H1 (cell line): ENCODE results near the gene CCDC38. TPM values are rescaled to one million over a fixed set of nuclear protein-coding genes. Genes with fewer than 3 reads are reported as not detected.

Experiments used
- CTCF ChIA-PET: fragments of 300-600 bp; sonication (Branson Sonifier 250); formaldehyde crosslinking; loops from one replicate; lab custom pipeline; 2021; ENCODE audit not compliant: partially characterized antibody; lab: Charles Lee
- POLR2A ChIA-PET: fragments of 300-600 bp; sonication (Branson Sonifier 250); formaldehyde crosslinking; loops from one replicate; lab custom pipeline; 2021; ENCODE audit warnings: inconsistent platforms; ENCODE audit not compliant: partially characterized antibody; lab: Charles Lee
- DNase-seq, 2 experiments: peaks; one replicate each; pipeline versions ENCODE4 v3.0.0 to v3.0.0-alpha.2; 2010 to 2022; ENCODE audit warnings: low spot score in 2 of 2, low read depth in 1 of 2, mixed read lengths in 1 of 2
- FAIRE-seq: peaks from 2 replicates; lab custom pipeline; 2011; peaks lifted over from hg19 to GRCh38; lab: Jason Lieb, UNC
- H2AFZ ChIP-seq: 2 replicates; pipeline ENCODE4 v1.8.1; 2012; ENCODE audit warnings: low read length, inconsistent platforms
- H2AK5ac ChIP-seq: 2 replicates; pipeline ENCODE4 v1.6.1; 2013; ENCODE audit warnings: low read depth, low read length
- H2BK120ac ChIP-seq: replicated peaks from 2 replicates; pipeline ENCODE3; 2013; ENCODE audit warnings: low read depth, low read length, inconsistent platforms
- H2BK12ac ChIP-seq: 2 replicates; pipeline ENCODE4 v1.6.1; 2013; ENCODE audit warnings: low read depth, low read length
- H2BK15ac ChIP-seq: 2 replicates; pipeline ENCODE4 v1.6.1; 2013; ENCODE audit warnings: low read length
- H2BK20ac ChIP-seq: 2 replicates; pipeline ENCODE4 v1.6.1; 2013; ENCODE audit warnings: low read length
- H2BK5ac ChIP-seq: 2 replicates; pipeline ENCODE4 v1.6.1; 2013; ENCODE audit warnings: low read depth, low read length
- H3K14ac ChIP-seq: 2 replicates; pipeline ENCODE4 v1.6.1; 2013; ENCODE audit warnings: inconsistent platforms; ENCODE audit not compliant: insufficient read length
- H3K18ac ChIP-seq: 2 replicates; pipeline ENCODE4 v1.6.1; 2013; ENCODE audit warnings: low read length; ENCODE audit errors: extremely low read depth
- H3K23ac ChIP-seq: 2 replicates; pipeline ENCODE4 v1.6.1; 2013; ENCODE audit warnings: inconsistent platforms; ENCODE audit not compliant: insufficient read length
- H3K23me2 ChIP-seq: 2 replicates; pipeline ENCODE4 v1.6.1; 2013; ENCODE audit warnings: low read depth, low read length
- H3K27ac ChIP-seq: 2 replicates; pipeline ENCODE4 v1.6.1; 2011; ENCODE audit warnings: low read depth, low read length, inconsistent platforms
- H3K27me3 ChIP-seq, 4 experiments: replicated peaks in 1 of 4; 1 replicate in 1 of 4; 2 replicates in 3 of 4; pipeline versions ENCODE4 v1.6.1 to v1.8.1; 2011 to 2013; ENCODE audit warnings: low read length in 3 of 4, mild to moderate bottlenecking in 3 of 4, inconsistent platforms in 2 of 4, mixed read lengths in 2 of 4, moderate library complexity in 1 of 4; ENCODE audit not compliant: control insufficient read depth in 3 of 4, insufficient read depth in 3 of 4; ENCODE audit errors: extremely low read depth in 1 of 4
- H3K36me3 ChIP-seq, 4 experiments: 2 replicates each; pipeline versions ENCODE4 v1.6.1 to v1.8.1; 2011 to 2013; ENCODE audit warnings: mild to moderate bottlenecking in 4 of 4, low read length in 3 of 4, moderate library complexity in 2 of 4, control low read depth in 1 of 4, inconsistent platforms in 1 of 4; ENCODE audit not compliant: insufficient read depth in 4 of 4, control insufficient read depth in 2 of 4
- H3K4ac ChIP-seq: replicated peaks from 2 replicates; pipeline ENCODE3; 2013; ENCODE audit warnings: low read length, low read depth, mixed read lengths, inconsistent platforms; ENCODE audit not compliant: insufficient read length
- H3K4me1 ChIP-seq, 4 experiments: replicated peaks in 1 of 4; 1 replicate in 1 of 4; 2 replicates in 3 of 4; pipeline versions ENCODE4 v1.6.1 to v1.8.1; 2011 to 2013; ENCODE audit warnings: low read length in 3 of 4, inconsistent platforms in 2 of 4, mixed read lengths in 1 of 4; ENCODE audit not compliant: insufficient read depth in 4 of 4, control insufficient read depth in 3 of 4
- H3K4me2 ChIP-seq, 2 experiments: 2 replicates each; pipeline versions ENCODE4 v1.6.1 to v1.8.1; 2011 to 2013; ENCODE audit warnings: low read depth in 2 of 2, low read length in 2 of 2, control low read depth in 1 of 2, inconsistent platforms in 1 of 2, mild to moderate bottlenecking in 1 of 2; ENCODE audit not compliant: insufficient read depth in 1 of 2
- H3K4me3 ChIP-seq, 4 experiments: fragments of 200-600, 300-600 bp in 1 of 4; sonication (generic), shearing (Covaris generic), sonication (Bioruptor Twin) in 1 of 4; 2 replicates each; pipeline versions ENCODE4 v1.5.1 to v1.8.1; 2011 to 2016; ENCODE audit warnings: low read length in 4 of 4, low read depth in 3 of 4, control low read depth in 2 of 4, inconsistent platforms in 2 of 4, mild to moderate bottlenecking in 2 of 4, mixed read lengths in 1 of 4, moderate library complexity in 1 of 4; ENCODE audit not compliant: insufficient read depth in 2 of 4; ENCODE audit errors: extremely low read depth in 1 of 4
- H3K56ac ChIP-seq: replicated peaks from 2 replicates; pipeline ENCODE3; 2013; ENCODE audit warnings: low read depth, mild to moderate bottlenecking, mixed read lengths, low read length, inconsistent platforms; ENCODE audit not compliant: insufficient read length
- H3K79me1 ChIP-seq: 2 replicates; pipeline ENCODE4 v1.6.1; 2013; ENCODE audit warnings: low read depth, low read length, control low read depth
- H3K79me2 ChIP-seq, 2 experiments: 2 replicates each; pipeline versions ENCODE4 v1.6.1 to v1.8.1; 2012 to 2013; ENCODE audit warnings: low read length in 2 of 2, mild to moderate bottlenecking in 2 of 2, inconsistent platforms in 1 of 2; ENCODE audit not compliant: insufficient read depth in 2 of 2, control insufficient read depth in 1 of 2
- H3K9ac ChIP-seq, 4 experiments: replicated peaks in 1 of 4; 1 replicate in 1 of 4; 2 replicates in 3 of 4; pipeline versions ENCODE4 v1.6.1 to v1.8.1; 2011 to 2013; ENCODE audit warnings: low read depth in 3 of 4, low read length in 3 of 4, control low read depth in 2 of 4, mild to moderate bottlenecking in 2 of 4, moderate library complexity in 2 of 4, inconsistent platforms in 1 of 4; ENCODE audit errors: extremely low read depth in 1 of 4
- H3K9me3 ChIP-seq, 2 experiments: 2 replicates each; pipeline versions ENCODE4 v1.6.1 to v1.8.1; 2012 to 2013; ENCODE audit warnings: mild to moderate bottlenecking in 2 of 2, moderate library complexity in 2 of 2, control low read depth in 1 of 2, inconsistent platforms in 1 of 2, low read depth in 1 of 2, low read length in 1 of 2, mixed read lengths in 1 of 2; ENCODE audit not compliant: insufficient read depth in 2 of 2
- H4K20me1 ChIP-seq, 2 experiments: replicated peaks in 1 of 2; 2 replicates each; pipeline versions ENCODE3 to v1.8.1; 2011 to 2013; ENCODE audit warnings: inconsistent platforms in 2 of 2, low read length in 2 of 2, mild to moderate bottlenecking in 1 of 2; ENCODE audit not compliant: insufficient read depth in 2 of 2, control insufficient read depth in 1 of 2
- H4K5ac ChIP-seq: 2 replicates; pipeline ENCODE4 v1.6.1; 2013; ENCODE audit warnings: low read length, low read depth, mixed read lengths, inconsistent platforms; ENCODE audit not compliant: insufficient read length
- H4K8ac ChIP-seq: 2 replicates; pipeline ENCODE4 v1.8.0; 2013; ENCODE audit warnings: mild to moderate bottlenecking, moderate library complexity, low read length, inconsistent platforms; ENCODE audit not compliant: insufficient read depth; ENCODE audit errors: extremely low read depth
- H4K91ac ChIP-seq: replicated peaks from 2 replicates; pipeline ENCODE3; 2013; ENCODE audit warnings: low read length, mixed read lengths, inconsistent platforms; ENCODE audit not compliant: insufficient read length
- FOSL1 ChIP-seq: IDR thresholded peaks from 2 replicates; pipeline ENCODE4 v1.6.1; 2011; ENCODE audit warnings: mild to moderate bottlenecking, low read depth, low read length, moderate library complexity; ENCODE audit not compliant: insufficient read depth
- HDAC2 ChIP-seq, 2 experiments: fragments of 300-600 bp in 1 of 2; sonication (generic) in 1 of 2; IDR thresholded peaks; 2 replicates each; pipeline ENCODE4 v1.6.1; 2011 to 2012; ENCODE audit warnings: low read depth in 2 of 2, low read length in 2 of 2, mild to moderate bottlenecking in 2 of 2, moderate library complexity in 2 of 2, borderline replicate concordance in 1 of 2, inconsistent platforms in 1 of 2
- HDAC6 ChIP-seq: IDR thresholded peaks from one replicate; pipeline ENCODE4 v1.7.1; 2012; ENCODE audit warnings: low read depth, mild to moderate bottlenecking, inconsistent platforms, low read length, moderate library complexity
- KDM4A ChIP-seq: IDR thresholded peaks from one replicate; pipeline ENCODE4 v1.7.1; 2012; ENCODE audit warnings: low read depth, mild to moderate bottlenecking, moderate library complexity, low read length, inconsistent platforms; ENCODE audit not compliant: severe bottlenecking
- POU5F1 ChIP-seq: IDR thresholded peaks from 2 replicates; pipeline ENCODE4 v1.6.1; 2011; ENCODE audit warnings: low read depth, mild to moderate bottlenecking, low read length, moderate library complexity
- RXRA ChIP-seq: IDR thresholded peaks from 2 replicates; pipeline ENCODE4 v1.6.1; 2011; ENCODE audit warnings: low read depth, mild to moderate bottlenecking, low read length, moderate library complexity; ENCODE audit not compliant: insufficient read depth
- SIX5 ChIP-seq: IDR thresholded peaks from 2 replicates; pipeline ENCODE4 v1.6.1; 2011; ENCODE audit warnings: mild to moderate bottlenecking, low read depth, low read length
- SP2 ChIP-seq: IDR thresholded peaks from 2 replicates; pipeline ENCODE4 v1.6.1; 2012; ENCODE audit warnings: mild to moderate bottlenecking, low read length, inconsistent platforms
- YY1 ChIP-seq: IDR thresholded peaks from 2 replicates; pipeline ENCODE4 v1.6.1; 2011; ENCODE audit warnings: low read depth, mild to moderate bottlenecking, low read length
- ZNF274 ChIP-seq: IDR thresholded peaks from 2 replicates; pipeline ENCODE4 v1.7.0; 2012; ENCODE audit warnings: low read length, borderline replicate concordance; ENCODE audit errors: extremely low read depth
- WGBS, 2 experiments: shearing (Covaris generic) in 1 of 2; methylation state at CpG; one replicate each; pipeline versions ENCODE4 v1.1.6 to v1.1.7; 2013 to 2015; ENCODE audit warnings: low lambda C conversion rate in 2 of 2, mixed read lengths in 2 of 2, inconsistent platforms in 1 of 2, low coverage in 1 of 2, missing lambda C conversion rate in 1 of 2; ENCODE audit not compliant: insufficient replicate concordance in 2 of 2, insufficient coverage in 1 of 2, insufficient read length in 1 of 2; ENCODE audit errors: extremely low coverage in 1 of 2, missing lambda C conversion rate in 1 of 2; 5-methylcytosine and 5-hydroxymethylcytosine counted together
- polyA plus RNA-seq, 7 experiments: library from polyadenylated mRNA; depleted of rRNA in 3 of 7; stranded (reverse) in 5 of 7; unstranded in 2 of 7; fragments of >200 nt in 5 of 7; fragments of 200-250 nt in 2 of 7; gene quantifications; 1 replicate in 5 of 7; 2 replicates in 1 of 7; 4 replicates in 1 of 7; pipeline versions ENCODE4 v1.2.1 to v1.2.3, GENCODE V29; 2011 to 2013; ENCODE audit warnings: missing spikeins in 2 of 7, mixed read lengths in 2 of 7
- total RNA-seq: library from RNA; stranded (reverse); fragmentation: NEBNext Ultra II Directional; extraction: Animal tissue kit (Norgen Biotek cat#: 25700); gene quantifications from 2 replicates; pipeline ENCODE4 v1.2.1, GENCODE V29; 2021
- TF ChIP-seq, protein P1 (sequence below): IDR thresholded peaks from 2 replicates; pipeline ENCODE4 v1.6.1; 2011; ENCODE audit warnings: low read depth, mild to moderate bottlenecking, low read length; ENCODE audit not compliant: insufficient read depth

Gene CCDC38
- total and polyA plus RNA-seq, 2 of the 8 experiments (the other 6 are each of a cell fraction or from before 2014, with no cell fraction given): not detected

DNA sequence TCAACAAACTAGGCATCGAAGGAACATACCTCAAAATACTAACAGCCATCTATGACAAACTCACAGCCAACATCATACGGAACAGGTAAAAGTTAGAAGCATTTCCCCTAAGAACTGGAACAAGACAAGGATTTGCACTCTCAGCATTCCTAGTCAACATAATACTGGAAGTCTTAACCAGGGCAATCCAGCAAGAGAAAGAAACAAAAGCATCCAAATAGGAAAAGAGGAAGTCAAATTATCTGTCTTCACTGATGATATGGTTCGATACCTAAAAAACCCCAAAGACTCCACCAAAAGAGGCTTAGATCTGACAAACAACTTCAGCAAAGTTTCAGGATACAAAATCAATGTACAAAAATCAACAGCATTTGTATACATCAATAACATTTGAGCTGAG is 32.5 kb downstream of the CCDC38 start:
- H3K27me3 ChIP-seq: no peaks in the 10 kb centered on the region
- no peak overlapping the region for H2BK12ac ChIP-seq
- H4K91ac ChIP-seq: no peak overlapping the region
- H3K79me2 ChIP-seq: no peaks in the 10 kb centered on the region
- no peak overlapping the region for H2AFZ ChIP-seq
- H4K20me1 ChIP-seq: no peaks in the 10 kb centered on the region
- H3K27ac ChIP-seq: no peak overlapping the region
- H2BK5ac ChIP-seq: no peak overlapping the region
- no peaks in the 10 kb centered on the region for H3K79me1 ChIP-seq
- no peaks in the 10 kb centered on the region for H3K36me3 ChIP-seq
- H2BK20ac ChIP-seq: no peak overlapping the region
- CTCF ChIA-PET: interaction anchor here (4.3 kb wide), 1 partner anchor 89 kb away, joined by 23 read pairs; no protein-coding TSS in a partner anchor
- WGBS, 2 experiments: 97% methylated on average over 3 of the region's 3 CpGs; no CpG with 5 or more reads in 1 of the 2 experiments
- no peak overlapping the region for H3K56ac ChIP-seq
- no peak overlapping the region for H2BK15ac ChIP-seq
- no peak overlapping the region for H4K8ac ChIP-seq
- H3K4me3 ChIP-seq: no peak overlapping the region
- H3K9ac ChIP-seq: no peak overlapping the region
- no peak overlapping the region for H2AK5ac ChIP-seq
- FAIRE-seq (no peak), DNase-seq (no peak)
- H3K9me3 ChIP-seq: peaks cover 0 to 6% of the 10 kb centered on the region in 2 experiments; a peak in 1 of 4 replicates
- POLR2A ChIA-PET: no interaction called here
- no peak overlapping the region for H3K4ac ChIP-seq
- no peak overlapping the region for H3K14ac ChIP-seq
- H4K5ac ChIP-seq: no peak overlapping the region
- H3K18ac ChIP-seq: no peak overlapping the region
- no peaks in the 10 kb centered on the region for H3K4me1 ChIP-seq
- no peak overlapping the region for H3K23ac ChIP-seq
- no peak overlapping the region for H3K4me2 ChIP-seq
- H2BK120ac ChIP-seq: no peak overlapping the region
- no peaks in the 10 kb centered on the region for H3K23me2 ChIP-seq
- TF ChIP-seq KDM4A (no peak), RXRA (no peak), HDAC2 (IDR thresholded peaks at IDR 0.05; ENCODE audit: borderline replicate concordance in 1 of 2, low read depth in 2 of 2, low read length in 2 of 2) (no peak), YY1 (no peak), SIX5 (no peak), ZNF274 (no peak), FOSL1 (no peak), SP2 (no peak), POU5F1 (no peak), HDAC6 (no peak)
- TF ChIP-seq, protein P1, sequence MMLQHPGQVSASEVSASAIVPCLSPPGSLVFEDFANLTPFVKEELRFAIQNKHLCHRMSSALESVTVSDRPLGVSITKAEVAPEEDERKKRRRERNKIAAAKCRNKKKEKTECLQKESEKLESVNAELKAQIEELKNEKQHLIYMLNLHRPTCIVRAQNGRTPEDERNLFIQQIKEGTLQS: no peak
